ENCODE data around the gene TOP2B. TPM values are rescaled to one million over a fixed set of nuclear protein-coding genes. Genes with fewer than 3 reads are reported as not detected.
A peak's percentile ranks its signal among the peaks of the same experiment; 100 is the strongest.

The TOP2B gene, protein sequence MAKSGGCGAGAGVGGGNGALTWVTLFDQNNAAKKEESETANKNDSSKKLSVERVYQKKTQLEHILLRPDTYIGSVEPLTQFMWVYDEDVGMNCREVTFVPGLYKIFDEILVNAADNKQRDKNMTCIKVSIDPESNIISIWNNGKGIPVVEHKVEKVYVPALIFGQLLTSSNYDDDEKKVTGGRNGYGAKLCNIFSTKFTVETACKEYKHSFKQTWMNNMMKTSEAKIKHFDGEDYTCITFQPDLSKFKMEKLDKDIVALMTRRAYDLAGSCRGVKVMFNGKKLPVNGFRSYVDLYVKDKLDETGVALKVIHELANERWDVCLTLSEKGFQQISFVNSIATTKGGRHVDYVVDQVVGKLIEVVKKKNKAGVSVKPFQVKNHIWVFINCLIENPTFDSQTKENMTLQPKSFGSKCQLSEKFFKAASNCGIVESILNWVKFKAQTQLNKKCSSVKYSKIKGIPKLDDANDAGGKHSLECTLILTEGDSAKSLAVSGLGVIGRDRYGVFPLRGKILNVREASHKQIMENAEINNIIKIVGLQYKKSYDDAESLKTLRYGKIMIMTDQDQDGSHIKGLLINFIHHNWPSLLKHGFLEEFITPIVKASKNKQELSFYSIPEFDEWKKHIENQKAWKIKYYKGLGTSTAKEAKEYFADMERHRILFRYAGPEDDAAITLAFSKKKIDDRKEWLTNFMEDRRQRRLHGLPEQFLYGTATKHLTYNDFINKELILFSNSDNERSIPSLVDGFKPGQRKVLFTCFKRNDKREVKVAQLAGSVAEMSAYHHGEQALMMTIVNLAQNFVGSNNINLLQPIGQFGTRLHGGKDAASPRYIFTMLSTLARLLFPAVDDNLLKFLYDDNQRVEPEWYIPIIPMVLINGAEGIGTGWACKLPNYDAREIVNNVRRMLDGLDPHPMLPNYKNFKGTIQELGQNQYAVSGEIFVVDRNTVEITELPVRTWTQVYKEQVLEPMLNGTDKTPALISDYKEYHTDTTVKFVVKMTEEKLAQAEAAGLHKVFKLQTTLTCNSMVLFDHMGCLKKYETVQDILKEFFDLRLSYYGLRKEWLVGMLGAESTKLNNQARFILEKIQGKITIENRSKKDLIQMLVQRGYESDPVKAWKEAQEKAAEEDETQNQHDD (N-terminal part only)
- 195 and 200 TPM in 2 replicates for total RNA-seq
- long read RNA-seq, partial matches to known transcripts: 66 of 76 reads
- long read RNA-seq, other reads (novel, unspliced or antisense): 10 of 76 reads

DNA sequence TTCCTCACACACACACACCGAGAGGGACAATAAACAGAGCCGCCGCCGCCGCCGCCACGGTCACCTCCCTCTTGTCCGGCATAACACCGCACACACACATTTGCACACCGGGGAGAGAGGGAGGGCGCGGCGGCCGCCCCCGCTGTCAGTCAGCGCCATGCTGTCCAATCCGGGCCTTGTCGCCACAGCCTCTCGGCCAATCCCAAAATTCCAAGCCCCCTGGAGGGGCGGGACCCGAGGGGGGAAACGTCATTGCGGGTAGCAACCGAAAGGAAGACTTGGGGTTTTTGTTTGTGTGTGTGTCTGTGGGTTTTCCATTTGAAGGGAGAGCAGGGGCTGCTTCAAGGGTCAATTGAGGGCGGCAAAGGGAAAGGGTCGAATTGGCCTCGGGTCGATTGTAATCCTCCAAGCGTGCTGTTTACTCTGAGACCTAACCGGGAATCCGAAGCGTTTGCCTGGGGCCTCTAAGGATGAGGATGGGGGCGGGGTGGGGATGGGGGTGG lies at the start of gene TOP2B:
Gene TOP2B (minus strand): TSS at position 96 of the 503 bp plus-strand sequence. CDS start 610 bp downstream, outside the sequence.
- Mint-ChIP-seq H3K36me3 (ENCODE audit: insufficient read depth) (no peaks in the 10 kb centered on the region), H3K27ac (peak within 1 kb of the TSS; percentile 100), H3K4me1 (ENCODE audit: low read depth) (peaks cover 34% of the 10 kb centered on the region), H3K4me3 (ENCODE audit: low read depth) (peak within 1 kb of the TSS; percentile 90), H3K27me3 (no peaks in the 10 kb centered on the region), H3K9me3 (ENCODE audit: low read depth) (no peaks in the 10 kb centered on the region)
- TF ChIP-seq, protein P1, sequence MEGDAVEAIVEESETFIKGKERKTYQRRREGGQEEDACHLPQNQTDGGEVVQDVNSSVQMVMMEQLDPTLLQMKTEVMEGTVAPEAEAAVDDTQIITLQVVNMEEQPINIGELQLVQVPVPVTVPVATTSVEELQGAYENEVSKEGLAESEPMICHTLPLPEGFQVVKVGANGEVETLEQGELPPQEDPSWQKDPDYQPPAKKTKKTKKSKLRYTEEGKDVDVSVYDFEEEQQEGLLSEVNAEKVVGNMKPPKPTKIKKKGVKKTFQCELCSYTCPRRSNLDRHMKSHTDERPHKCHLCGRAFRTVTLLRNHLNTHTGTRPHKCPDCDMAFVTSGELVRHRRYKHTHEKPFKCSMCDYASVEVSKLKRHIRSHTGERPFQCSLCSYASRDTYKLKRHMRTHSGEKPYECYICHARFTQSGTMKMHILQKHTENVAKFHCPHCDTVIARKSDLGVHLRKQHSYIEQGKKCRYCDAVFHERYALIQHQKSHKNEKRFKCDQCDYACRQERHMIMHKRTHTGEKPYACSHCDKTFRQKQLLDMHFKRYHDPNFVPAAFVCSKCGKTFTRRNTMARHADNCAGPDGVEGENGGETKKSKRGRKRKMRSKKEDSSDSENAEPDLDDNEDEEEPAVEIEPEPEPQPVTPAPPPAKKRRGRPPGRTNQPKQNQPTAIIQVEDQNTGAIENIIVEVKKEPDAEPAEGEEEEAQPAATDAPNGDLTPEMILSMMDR (IDR thresholded peaks at IDR 0.05; ENCODE audit: unreplicated experiment): no peak
- peak; percentile 95 for DNase-seq (ENCODE audit: low spot score, unreplicated experiment)

DNA sequence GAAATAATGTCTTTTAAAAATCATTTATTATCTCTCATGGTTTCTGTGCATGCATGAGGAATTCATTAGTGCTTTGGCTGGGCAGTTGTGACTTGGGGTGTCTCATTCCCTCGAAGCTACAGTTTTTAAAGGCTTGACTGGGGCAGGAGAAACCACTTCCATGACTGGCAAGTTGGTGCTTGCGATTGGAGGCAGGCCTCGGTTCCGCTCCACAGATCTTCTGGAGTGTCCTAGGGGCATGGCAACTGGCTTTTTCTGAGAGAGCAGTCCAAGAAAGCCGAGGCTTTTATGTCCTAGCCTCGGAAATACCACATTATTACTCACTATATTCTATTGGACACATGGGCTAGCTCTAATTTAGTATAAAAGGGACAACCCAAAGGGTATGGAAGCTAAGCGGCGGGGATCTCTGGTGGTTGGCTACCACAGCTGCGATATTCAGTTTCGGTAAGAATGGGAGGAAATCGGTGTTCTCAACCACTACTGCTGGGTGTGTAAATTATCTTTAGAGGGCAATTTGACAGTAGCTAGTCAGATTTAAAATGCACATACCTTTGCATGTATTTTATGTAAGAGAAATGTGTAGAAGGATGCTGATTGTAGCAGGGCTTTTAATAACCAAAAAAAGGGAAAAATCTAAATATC lies 48.8 kb upstream of the TOP2B start:
- no peaks in the 10 kb centered on the region for H3K27me3 Mint-ChIP-seq
- no peak for DNase-seq (ENCODE audit: low spot score, unreplicated experiment)
- TF ChIP-seq, protein P1 (IDR thresholded peaks at IDR 0.05; ENCODE audit: unreplicated experiment): no peak
- no peak overlapping the region for H3K27ac Mint-ChIP-seq
- H3K4me3 Mint-ChIP-seq (ENCODE audit: low read depth): no peak overlapping the region
- H3K36me3 Mint-ChIP-seq (ENCODE audit: insufficient read depth): peaks cover 15% of the 10 kb centered on the region
- H3K9me3 Mint-ChIP-seq (ENCODE audit: low read depth): peaks cover 9% of the 10 kb centered on the region
- no peaks in the 10 kb centered on the region for H3K4me1 Mint-ChIP-seq (ENCODE audit: low read depth)

DNA sequence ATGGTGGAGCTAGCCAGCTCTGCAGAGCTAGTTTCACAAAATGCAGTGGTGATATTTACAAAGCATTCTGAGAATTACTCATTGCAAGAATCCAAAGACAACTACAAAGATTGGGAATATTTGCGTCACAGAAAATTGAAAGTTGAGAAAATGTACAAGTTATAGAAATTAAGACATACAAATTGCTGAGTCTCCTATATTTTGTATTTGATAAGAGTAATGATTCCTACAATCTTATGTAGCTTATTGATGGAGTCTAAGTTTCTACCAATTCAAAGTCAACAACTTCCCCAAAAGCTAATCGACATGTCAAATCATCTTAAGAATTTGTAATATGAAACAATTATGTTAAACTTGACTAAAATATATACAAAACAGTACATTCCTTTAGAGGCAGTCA lies 46.4 kb upstream of the TOP2B start:
- Mint-ChIP-seq H3K4me1 (ENCODE audit: low read depth) (no peaks in the 10 kb centered on the region), H3K9me3 (ENCODE audit: low read depth) (no peaks in the 10 kb centered on the region), H3K4me3 (ENCODE audit: low read depth) (no peak overlapping the region), H3K36me3 (ENCODE audit: insufficient read depth) (no peaks in the 10 kb centered on the region), H3K27ac (no peak overlapping the region), H3K27me3 (no peaks in the 10 kb centered on the region)
- TF ChIP-seq, protein P1 (IDR thresholded peaks at IDR 0.05; ENCODE audit: unreplicated experiment): no peak
- DNase-seq (ENCODE audit: low spot score, unreplicated experiment): no peak

DNA sequence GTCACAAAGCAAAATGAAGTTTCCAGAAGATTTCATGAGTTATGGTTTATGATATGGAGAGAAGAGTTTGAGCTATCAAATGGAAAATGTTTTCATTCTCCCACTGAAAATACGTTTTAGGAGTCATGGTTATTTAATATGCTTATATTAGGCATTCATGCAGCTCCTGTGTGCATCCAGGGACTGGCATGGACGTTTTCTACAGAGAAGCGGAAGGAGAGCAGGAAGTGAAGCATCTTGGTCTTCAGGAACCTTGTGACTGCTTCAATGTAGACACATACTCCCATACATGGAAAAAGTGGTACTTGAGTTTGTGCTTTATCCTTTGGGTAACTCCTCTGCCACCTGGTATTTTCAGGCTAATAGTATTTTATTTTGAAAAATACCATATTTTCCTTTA lies 43.3 kb upstream of the TOP2B start:
- H3K36me3 Mint-ChIP-seq (ENCODE audit: insufficient read depth): no peaks in the 10 kb centered on the region
- no peaks in the 10 kb centered on the region for H3K9me3 Mint-ChIP-seq (ENCODE audit: low read depth)

More for the DNA sequence above, 43.3 kb upstream of the TOP2B start:
- no peaks in the 10 kb centered on the region for H3K27me3 Mint-ChIP-seq
- H3K4me1 Mint-ChIP-seq (ENCODE audit: low read depth): no peaks in the 10 kb centered on the region
- no peak overlapping the region for H3K4me3 Mint-ChIP-seq (ENCODE audit: low read depth)
- H3K27ac Mint-ChIP-seq: no peak overlapping the region
- TF ChIP-seq, protein P1 (IDR thresholded peaks at IDR 0.05; ENCODE audit: unreplicated experiment): no peak
- no peak for DNase-seq (ENCODE audit: low spot score, unreplicated experiment)
